Pancreas (tissue), 10 donors: ENCODE results near the gene UBE2L3. TPM values are rescaled to one million over a fixed set of nuclear protein-coding genes. Genes with fewer than 3 reads are reported as not detected.

Experiments used
- ATAC-seq, 4 donors: fragments of 200-7000 bp; cut with Tn5 transposase; one replicate each; pipeline versions ENCODE4 v1.8.0 to v1.9.1; 2020; ENCODE audit warnings: mild to moderate bottlenecking in 4 of 4, moderate library complexity in 4 of 4
- DNase-seq, 6 donors: peaks; one replicate each; pipeline ENCODE4 v3.0.0-alpha.2; 2020
- FAIRE-seq: peaks from 2 replicates; lab custom pipeline; 2012; peaks lifted over from hg19 to GRCh38; lab: Jason Lieb, UNC
- H3K27ac ChIP-seq, 4 donors: fragments of 200-600 bp; sonication (generic); 1 replicate in 3 of 4; 2 replicates in 1 of 4; pipeline versions ENCODE4 v1.5.0 to v1.8.0; 2020
- H3K27me3 ChIP-seq, 4 donors: fragments of 200-600 bp; one replicate each; pipeline ENCODE4 v1.8.0; 2021
- H3K36me3 ChIP-seq, 3 donors: fragments of 200-600 bp; sonication (generic) in 1 of 3; one replicate each; pipeline versions ENCODE4 v1.5.0 to v1.8.0; 2020 to 2021
- H3K4me1 ChIP-seq, 3 donors: fragments of 200-600 bp; one replicate each; pipeline ENCODE4 v1.8.0; 2021
- H3K4me3 ChIP-seq, 4 donors: fragments of 200-600 bp; sonication (generic) in 2 of 4; one replicate each; pipeline versions ENCODE4 v1.5.0 to v1.8.0; 2020 to 2021
- H3K9me3 ChIP-seq, 4 donors: fragments of 200-600 bp; one replicate each; pipeline ENCODE4 v1.8.0; 2021
- WGBS, 2 donors: extraction: QIAGEN DNeasy Blood & Tissue Kit; methylation state at CpG; one replicate each; pipeline ENCODE4 v1.1.7; 2013; 5-methylcytosine and 5-hydroxymethylcytosine counted together
- intact Hi-C, 3 donors: fragments of 100-400 bp; cut with DNase I; formaldehyde crosslinking; loops; one replicate each; pipeline versions ENCODE4 v1.11.1 to v1.14.2; 2022
- polyA plus RNA-seq, 2 donors: library from polyadenylated mRNA; stranded (reverse); fragments of 200-250 nt; gene quantifications; one replicate each; pipeline ENCODE4 v1.2.3, GENCODE V29; 2013
- total RNA-seq, 6 donors: library from RNA; stranded (reverse); fragmentation: NEBNext Ultra II Directional in 4 of 6; extraction: Animal tissue kit (Norgen Biotek cat#: 25700) in 4 of 6; gene quantifications; one replicate each; pipeline versions ENCODE4 v1.2.1 to v1.2.4, GENCODE V29; 2021 to 2023
- TF ChIP-seq, protein P1 (sequence below), 4 donors: fragments of 200-600 bp; sonication (generic) in 3 of 4; IDR thresholded peaks; one replicate each; pipeline versions ENCODE4 v1.5.0 to v1.8.0; 2021; ENCODE audit warnings: antibody characterized with exemption in 4 of 4
- donor health status: healthy with polysubstance abuse.
- donor health status: DM: no; HTN: no; CAD: no; lungs with moderate emphysema.
- donor health status: DM: no; HTN: no; CAD: no.
- donor health status: control.
- donor health status: control.
- donor health status: Bipolar disorder and iron deficiency.
- donor health status: DM: yes; HTN: yes; CAD: no.
- donor health status: DM: no; HTN: no; CAD: no.
- donor health status: DM: no; HTN: no; CAD: no.
- donor health status: DM: yes; HTN: yes; CAD: no.

Gene UBE2L3
- total and polyA plus RNA-seq, 8 donors, result 10.9 to 24.5 (median 16.2) TPM

DNA sequence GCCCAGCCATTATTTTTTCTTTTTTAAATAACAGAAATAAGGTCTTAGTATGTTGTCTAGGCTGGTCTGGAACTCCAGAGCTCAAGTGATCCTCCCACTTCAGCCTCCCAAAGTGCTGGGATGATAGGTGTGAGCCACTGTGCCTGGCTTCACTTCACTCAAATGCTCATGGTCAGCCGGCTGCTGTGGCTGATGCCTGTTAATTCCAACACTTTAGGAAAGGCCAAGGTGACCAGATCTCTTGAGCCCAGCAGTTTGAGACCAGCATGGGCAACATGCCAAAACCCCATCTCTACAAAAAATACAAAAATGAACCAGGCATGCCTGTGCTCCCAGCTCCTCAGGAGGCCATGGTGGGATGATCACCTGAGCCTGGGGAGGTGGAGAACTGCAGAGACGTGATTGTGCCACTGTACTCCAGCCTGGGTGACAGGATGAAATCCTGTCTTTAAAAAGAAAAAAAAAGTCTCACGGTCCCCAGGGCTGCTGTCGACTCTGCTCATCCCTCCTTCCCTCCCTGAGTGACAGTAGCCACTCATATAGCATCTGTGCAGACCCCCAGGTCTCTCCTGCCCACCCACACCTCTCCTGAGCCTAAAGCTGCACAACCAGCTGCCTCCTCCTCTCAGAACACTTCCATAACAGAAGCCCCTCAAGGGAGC lies 58.7 kb downstream of the UBE2L3 start:
- H3K9me3 ChIP-seq, result no peaks in the 10 kb centered on the region
- no peaks in the 10 kb centered on the region for H3K36me3 ChIP-seq
- H3K4me1 ChIP-seq, result peaks cover 11 to 12% (median 11%) of the 10 kb centered on the region in 3 donors
- DNase-seq (no peak), FAIRE-seq (no peak), ATAC-seq (no peak)
- intact Hi-C loops, result loop anchor here in 2 of 3 donors (5.0 to 10.0 kb wide), 2 partner anchors 49 to 61 kb away; partner anchors contain the start of gene UBE2L3 (in 1 of the 2)
- no peaks in the 10 kb centered on the region for H3K27me3 ChIP-seq
- whole genome bisulfite sequencing, 2 donors, result 72% methylated on average over 4 of the region's 4 CpGs
- H3K27ac ChIP-seq, result no peak overlapping the region
- TF ChIP-seq, protein P1, sequence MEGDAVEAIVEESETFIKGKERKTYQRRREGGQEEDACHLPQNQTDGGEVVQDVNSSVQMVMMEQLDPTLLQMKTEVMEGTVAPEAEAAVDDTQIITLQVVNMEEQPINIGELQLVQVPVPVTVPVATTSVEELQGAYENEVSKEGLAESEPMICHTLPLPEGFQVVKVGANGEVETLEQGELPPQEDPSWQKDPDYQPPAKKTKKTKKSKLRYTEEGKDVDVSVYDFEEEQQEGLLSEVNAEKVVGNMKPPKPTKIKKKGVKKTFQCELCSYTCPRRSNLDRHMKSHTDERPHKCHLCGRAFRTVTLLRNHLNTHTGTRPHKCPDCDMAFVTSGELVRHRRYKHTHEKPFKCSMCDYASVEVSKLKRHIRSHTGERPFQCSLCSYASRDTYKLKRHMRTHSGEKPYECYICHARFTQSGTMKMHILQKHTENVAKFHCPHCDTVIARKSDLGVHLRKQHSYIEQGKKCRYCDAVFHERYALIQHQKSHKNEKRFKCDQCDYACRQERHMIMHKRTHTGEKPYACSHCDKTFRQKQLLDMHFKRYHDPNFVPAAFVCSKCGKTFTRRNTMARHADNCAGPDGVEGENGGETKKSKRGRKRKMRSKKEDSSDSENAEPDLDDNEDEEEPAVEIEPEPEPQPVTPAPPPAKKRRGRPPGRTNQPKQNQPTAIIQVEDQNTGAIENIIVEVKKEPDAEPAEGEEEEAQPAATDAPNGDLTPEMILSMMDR (IDR thresholded peaks at IDR 0.05), result no peak
- no peak overlapping the region for H3K4me3 ChIP-seq

DNA sequence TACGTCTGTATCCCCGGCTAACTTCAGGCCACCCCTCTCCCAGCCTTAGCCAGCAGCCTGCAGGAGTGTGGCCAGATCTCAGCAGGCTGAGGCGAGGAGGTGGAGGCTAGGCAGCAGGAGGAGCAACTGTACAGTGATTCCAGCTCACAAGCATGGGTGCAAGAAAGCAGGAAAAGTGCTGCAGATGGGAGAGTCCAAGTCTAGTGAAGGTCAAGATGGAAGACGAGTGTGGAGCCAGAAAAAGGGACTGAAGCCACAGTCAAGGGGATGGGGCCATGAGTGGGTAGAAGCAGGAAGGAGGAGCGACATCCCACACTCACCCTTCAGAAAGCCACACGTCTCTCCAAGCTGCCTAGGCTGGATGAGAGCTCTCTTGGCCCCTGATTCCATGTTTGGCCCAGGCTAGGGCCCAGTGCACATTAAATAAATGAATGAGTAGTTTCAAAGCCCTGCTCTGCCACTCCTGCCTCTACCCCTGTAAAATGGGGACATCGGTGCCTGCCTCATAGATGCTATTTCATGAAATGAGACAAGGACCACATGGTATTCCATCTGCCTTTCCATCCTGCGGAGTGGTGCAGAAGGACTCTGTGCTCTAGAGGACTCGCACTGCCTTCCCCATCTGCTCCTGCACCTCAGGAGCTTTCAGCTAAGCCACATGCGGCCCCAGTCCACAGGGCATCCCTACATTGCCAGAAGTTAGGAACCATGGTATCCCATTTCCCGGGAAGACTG lies 59.4 kb downstream of the UBE2L3 start:
- FAIRE-seq (no peak), DNase-seq (no peak)
- intact Hi-C loops, result loop anchor here in 2 of 3 donors (5.0 to 10.0 kb wide), 2 partner anchors 50 to 62 kb away; partner anchors contain the start of gene UBE2L3 (in 1 of the 2)

DNA sequence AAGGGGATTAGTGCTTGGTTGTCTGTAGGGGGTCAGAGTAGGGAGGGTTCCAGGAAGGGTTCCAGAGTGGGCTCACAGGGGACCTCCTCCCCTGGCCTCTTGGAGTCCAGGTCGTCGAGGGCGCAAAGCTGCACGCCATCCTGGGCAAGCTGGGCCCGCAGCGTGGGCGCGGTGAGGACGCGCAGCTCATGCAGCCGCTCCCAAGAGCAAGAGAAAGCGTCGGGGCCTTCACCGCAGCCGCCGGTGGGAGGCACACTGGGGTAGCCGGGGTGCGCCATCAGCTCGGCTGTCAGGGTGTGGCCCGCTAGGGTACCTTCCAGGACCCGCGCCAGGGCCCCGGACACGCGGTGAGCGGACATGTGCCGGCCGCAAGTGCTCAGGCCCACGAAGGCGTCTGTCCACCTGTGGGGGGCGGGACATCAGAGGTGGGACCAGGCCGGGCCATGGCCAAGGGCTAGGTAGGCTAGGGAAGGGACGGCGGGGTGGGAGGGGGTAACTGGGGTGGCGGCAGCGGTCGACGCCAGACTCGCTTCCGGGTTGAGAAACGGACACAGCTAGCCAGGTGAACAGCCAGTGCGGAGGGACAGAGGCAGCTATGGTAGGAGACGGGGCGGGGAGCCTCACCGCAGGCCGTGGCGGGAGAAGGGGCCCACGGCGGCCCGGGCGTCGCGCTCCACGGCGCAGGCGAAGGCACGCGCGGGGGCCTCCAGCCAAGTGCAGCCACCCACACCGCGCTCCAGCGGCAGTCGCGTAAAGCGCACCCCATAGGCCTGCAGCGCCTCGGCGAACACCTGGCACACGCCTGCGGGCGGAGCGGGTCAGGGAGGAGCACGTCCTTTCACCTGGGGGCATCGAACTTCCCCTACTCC lies 61.1 kb downstream of the UBE2L3 start:
- WGBS, 2 donors, result 63 to 65% methylated on average over 71 to 74 of the region's 74 CpGs
- no peak for FAIRE-seq
- Histone ChIP-seq H3K9me3 (no peaks in the 10 kb centered on the region), H3K36me3 (no peaks in the 10 kb centered on the region), H3K27me3 (no peaks in the 10 kb centered on the region), H3K27ac (peak overlapping the region in 3 of 4 donors; percentile 22 to 80 (median 72)), H3K4me1 (peaks cover 11 to 12% (median 11%) of the 10 kb centered on the region in 3 donors), H3K4me3 (peak overlapping the region; percentile 91 to 100 (median 96))
- intact Hi-C loops, result loop anchor here in 2 of 3 donors (5.0 to 10.0 kb wide), 2 partner anchors 51 to 64 kb away; partner anchors contain the start of gene UBE2L3 (in 1 of the 2)
- TF ChIP-seq, protein P1 (IDR thresholded peaks at IDR 0.05), result no peak
- peak in 3 of 4 donors; percentile 10 to 23 (median 19) for ATAC-seq
- peak in 4 of 6 donors; percentile 49 to 86 (median 63) for DNase-seq

More for the DNA sequence above, 59.4 kb downstream of the UBE2L3 start:
- Histone ChIP-seq H3K9me3 (no peaks in the 10 kb centered on the region), H3K4me3 (no peak overlapping the region), H3K4me1 (peaks cover 11 to 12% (median 11%) of the 10 kb centered on the region in 3 donors), H3K36me3 (no peaks in the 10 kb centered on the region), H3K27ac (no peak overlapping the region), H3K27me3 (no peaks in the 10 kb centered on the region)
- TF ChIP-seq, protein P1 (IDR thresholded peaks at IDR 0.05), result no peak
- ATAC-seq, result no peak
- WGBS, 2 donors, result 84 to 87% methylated on average over 11 of the region's 11 CpGs

DNA sequence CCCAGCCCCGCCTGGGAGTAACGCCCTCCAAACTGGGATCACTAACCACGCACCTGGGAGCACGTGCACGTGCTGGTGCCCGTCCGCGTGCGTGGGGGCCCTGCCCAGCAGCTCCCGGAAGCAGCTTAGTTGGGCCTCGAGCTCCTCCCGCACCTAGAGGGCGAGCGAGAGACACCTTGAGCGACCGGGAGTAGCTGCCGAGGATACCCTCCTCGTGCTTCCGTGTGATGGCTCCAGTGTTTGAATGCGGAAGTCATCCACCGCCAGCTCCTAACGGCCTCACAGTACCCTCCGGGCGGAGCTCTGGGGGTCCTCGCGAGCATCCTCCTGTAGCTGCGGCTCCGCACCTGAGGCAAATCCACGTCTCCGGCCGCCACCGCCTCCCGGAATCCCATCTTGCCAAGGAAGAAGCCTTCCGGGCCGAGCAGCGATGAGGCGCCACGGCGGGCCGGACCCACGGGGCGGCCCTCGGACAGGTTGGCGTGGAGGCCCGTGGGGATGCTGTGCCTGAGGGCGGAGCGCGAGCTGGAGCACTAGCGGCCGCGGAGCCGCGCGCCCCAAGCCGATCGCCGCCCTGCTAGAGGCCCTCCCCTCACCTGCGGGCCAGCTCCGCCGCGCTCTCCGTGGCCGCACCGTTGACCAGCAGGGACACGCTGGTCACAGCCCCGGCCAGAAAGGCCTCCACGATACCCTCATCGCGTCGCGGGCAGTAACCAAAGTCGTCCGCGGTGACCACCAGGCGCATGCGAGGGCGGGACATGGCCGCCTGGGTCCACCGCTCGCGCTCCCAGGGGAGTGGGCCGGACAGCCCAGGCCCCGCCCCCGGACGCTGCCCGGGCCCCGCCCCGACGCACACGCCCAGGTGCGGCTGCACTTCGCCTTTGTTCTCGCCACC lies 62.0 kb downstream of the UBE2L3 start, which contains the start of gene YDJC:
YDJC (minus strand) TSS at position 768 of the 895 bp plus-strand sequence; CDS start at position 760, 8 bp downstream.
- Histone ChIP-seq H3K4me3 (peak within 1 kb of the TSS; percentile 91 to 100 (median 96)), H3K36me3 (no peaks in the 10 kb centered on the region), H3K27ac (peak within 1 kb of the TSS; percentile 68 to 80 (median 72)), H3K9me3 (no peaks in the 10 kb centered on the region), H3K27me3 (no peaks in the 10 kb centered on the region), H3K4me1 (peaks cover 11 to 12% (median 11%) of the 10 kb centered on the region in 3 donors)
- WGBS, 2 donors, result 0 to 1% methylated on average over 87 to 93 of the region's 93 CpGs
- TF ChIP-seq, protein P1 (IDR thresholded peaks at IDR 0.05), result peak; percentile 23 to 48 (median 26)
- DNase-seq (peak; percentile 92 to 98 (median 97)), ATAC-seq (peak; percentile 95 to 98 (median 96)), FAIRE-seq (no peak)
- intact Hi-C loops, result loop anchor here in 2 of 3 donors (5.0 to 10.0 kb wide), 2 partner anchors 52 to 65 kb away; partner anchors contain the start of gene UBE2L3 (in 1 of the 2)
